Stimulated activated CD8-positive, alpha-beta memory T cell treated with anti-CD3 and anti-CD28 coated beads, Interleukin-4, amount 100 ng/mL, for 24 hours (primary cell): ENCODE data around the gene KAT8.
A peak's percentile ranks its signal among the peaks of the same experiment; 100 is the strongest.
"Not testable (repeated sequence)": the region's sequence is repeated elsewhere in the genome, so short reads cannot be mapped to it uniquely, and the experiment has no call there.

ENCODE experiments used
- DNase-seq: peaks from one replicate; pipeline ENCODE4 v3.0.0-alpha.2; 2020; ENCODE audit warnings: low read depth

The KAT8 gene

DNA sequence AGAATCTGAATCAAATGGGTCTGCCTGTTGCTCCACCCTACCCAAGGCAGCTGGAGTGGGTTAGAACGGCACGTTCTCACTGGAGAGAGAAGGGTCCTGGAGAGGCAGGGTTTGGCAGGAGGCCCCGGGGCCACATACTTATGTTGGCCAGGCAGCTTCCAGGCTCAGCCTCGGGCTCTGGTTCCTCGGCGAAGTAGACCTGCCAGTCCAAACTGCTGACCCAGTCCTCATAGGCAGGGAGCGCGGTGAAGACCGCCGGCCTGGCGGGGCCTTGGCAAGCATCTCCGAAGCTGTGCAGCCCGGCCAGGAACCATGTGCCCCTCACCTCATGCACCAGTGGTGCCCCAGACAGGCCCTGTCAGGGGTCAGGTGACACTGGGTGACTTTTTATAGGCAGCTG lies 33.5 kb upstream of the KAT8 start:
- no peak for DNase-seq

DNA sequence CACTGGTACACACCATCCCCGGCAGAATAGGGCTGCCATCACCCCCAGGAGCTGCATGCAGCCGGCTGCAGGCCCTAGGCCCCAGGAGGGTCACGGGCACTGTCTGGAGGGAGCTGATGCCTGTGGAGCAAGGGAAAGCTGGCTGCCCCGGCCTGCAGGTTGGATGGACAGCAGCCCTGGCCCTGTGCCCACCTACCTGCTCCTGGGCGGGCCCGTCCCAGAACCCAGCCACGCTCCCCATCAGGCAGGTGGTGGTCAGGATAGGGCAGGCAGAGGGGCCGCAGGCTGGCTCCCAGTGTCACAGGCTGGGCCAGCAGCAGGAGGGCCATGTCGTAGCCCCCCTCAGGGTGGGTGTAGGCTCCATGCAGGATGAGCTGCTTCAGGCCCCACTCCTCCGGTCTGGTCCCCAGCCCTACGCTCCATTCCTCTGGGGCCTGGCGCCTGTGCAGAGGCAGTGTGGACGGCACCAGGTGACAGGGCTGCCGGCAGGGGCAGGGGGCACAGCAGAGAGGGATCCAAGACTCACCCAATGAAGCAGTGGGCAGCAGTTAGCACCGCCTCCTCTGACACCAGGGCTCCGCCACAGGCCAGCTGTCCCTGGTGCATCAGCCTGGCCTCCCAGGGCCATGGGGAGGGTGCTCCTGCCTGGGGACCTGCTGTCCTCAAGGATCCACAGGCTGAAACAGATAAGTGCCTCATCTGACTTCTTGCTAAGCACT lies 32.7 kb upstream of the KAT8 start:
- DNase-seq: no peak

DNA sequence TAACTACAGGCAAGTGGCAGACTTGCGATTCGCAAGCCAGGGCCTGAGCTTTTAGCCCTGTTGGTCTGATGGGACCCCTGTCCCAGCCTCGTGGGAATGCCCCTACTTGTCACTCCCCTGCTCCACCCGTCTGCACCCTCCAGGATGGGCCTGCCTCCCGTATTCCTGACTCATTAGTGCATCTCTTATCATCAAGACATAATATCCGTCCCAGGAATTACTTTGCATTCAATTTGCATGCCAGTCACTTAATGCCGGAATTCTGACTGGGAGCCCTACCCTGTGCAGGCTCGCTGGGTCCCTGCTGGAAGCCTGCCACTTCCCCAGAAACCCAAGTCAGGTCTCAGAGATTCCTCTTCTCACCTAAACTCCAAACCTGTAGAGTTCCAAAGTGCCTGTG lies 32.1 kb upstream of the KAT8 start:
- no peak for DNase-seq

DNA sequence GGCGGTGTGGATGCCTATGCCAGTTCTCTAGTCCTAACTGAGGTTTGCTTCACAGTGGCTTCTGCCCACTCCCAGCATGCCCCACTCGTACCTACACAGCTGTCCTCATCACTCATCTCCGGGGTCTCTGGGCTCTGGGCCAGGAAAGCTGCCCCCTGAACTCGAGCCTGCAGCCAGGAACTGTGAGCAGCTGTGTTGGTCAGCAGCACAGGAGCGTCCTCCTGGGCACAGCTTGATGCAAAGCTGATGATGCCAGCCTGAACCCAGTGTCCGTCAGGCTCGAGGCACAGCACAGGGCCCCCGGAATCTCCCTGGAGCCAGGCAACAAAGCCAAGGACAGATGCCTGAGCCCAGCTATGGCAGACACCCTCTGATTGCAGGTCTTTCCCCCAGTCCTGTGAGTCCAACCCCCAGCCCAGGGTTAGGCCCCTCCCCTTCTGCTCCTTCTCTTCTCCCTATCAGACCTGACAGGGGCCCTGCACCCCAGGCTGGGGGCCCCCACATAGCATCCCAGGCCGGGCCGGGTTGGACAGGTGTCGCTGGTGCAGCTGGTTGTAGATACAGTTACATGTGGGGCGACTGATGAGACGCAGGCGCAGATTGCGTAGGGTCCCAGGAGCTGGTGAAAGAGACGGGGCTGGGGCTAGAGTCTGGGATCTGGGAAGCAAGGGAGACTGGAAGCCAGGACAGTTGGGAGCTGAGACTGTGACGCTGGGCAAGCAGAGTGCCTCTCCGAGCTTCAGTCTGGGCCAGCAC lies 31.4 kb upstream of the KAT8 start:
- no peak for DNase-seq

DNA sequence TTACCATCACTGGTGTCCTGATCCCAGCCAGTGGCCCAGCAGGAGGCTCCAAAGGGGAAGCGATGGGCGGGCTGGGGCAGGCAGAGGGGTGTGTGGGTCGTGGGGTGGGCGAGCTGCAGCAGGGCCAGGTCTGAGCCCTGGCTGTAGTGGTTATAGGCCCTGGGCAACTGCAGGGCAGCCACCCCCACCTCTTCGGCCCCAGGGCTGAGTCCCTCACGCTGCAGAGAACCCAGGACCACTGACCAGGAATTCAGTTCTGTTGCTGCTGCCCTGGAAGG lies 30.9 kb upstream of the KAT8 start:
- no peak for DNase-seq

DNA sequence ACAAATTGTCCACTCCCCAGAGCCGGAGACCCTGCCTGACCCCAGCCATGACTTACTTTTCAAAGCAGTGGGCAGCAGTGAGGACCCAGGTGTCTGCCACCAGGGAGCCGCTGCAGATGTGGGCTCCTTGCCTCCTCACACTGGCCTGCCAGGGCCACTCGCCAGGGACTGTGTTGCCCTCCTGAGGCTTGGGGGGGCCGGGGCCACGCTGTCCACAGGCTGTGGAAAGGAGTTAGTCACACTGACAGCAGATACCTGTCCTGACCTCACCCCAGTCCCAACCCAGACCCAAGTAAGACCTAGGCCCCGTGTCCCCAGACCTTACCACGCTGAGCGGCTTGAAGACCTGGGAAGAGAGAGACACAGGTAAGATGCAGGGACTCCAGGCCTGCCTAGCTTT lies 30.0 kb upstream of the KAT8 start:
- DNase-seq: no peak

DNA sequence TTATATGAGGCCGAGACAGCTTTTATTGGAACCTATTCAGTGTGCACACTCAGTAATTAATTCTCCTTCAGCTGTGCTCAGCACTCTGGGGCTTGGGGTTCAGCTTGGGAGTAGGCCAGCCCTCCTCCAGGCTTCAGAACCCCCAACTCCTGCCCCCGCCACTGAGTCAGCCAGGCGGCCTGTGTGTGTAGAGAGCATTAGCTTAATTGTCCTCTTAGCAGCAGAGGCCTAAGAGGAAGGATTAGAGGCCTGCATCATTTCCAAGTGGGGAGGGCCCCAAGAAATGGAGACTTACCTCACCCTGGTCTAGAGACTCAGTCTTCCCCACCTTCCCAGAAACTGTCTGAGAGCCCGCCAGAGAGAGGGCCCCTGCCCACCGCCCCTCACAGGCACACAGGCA lies 29.5 kb upstream of the KAT8 start:
- no peak for DNase-seq

DNA sequence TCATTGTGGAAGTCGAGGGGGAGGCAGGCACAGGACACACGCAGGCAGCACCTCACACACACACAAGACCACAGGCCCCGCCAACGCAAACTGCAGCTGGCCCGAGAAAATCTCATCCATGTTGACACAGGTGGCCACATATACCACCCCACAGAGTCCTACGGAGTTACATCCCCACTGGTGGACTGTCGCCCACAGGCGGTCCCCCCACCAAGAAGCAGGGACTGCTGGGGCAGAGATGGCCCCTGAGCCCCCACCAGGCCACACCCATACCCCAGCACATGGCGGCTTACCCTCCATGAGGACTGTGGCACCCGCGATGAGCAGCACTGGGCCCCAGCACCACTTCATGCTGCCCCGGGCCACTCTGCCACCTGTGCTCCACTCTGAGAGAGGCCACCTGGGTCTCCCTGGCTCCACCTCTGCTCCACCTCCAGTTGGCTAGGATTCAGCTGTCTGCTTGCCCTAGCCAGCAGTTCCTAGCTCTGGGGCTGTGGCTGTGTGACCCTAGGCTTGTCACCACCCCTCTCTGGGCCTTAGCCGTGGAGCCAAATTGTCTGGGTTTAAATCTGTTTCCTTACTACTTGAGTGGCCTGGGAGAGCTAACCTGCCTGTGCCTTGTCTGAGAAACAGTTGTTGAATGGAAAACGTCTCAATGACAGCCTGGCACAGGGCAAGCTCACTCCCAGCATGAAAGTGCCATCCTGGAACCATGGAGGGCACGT lies 28.8 kb upstream of the KAT8 start, which contains the start of gene PRSS53:
PRSS53 (minus strand) TSS at position 485 of the 725 bp plus-strand sequence; CDS start at position 351, 134 bp downstream.
- DNase-seq: no peak

DNA sequence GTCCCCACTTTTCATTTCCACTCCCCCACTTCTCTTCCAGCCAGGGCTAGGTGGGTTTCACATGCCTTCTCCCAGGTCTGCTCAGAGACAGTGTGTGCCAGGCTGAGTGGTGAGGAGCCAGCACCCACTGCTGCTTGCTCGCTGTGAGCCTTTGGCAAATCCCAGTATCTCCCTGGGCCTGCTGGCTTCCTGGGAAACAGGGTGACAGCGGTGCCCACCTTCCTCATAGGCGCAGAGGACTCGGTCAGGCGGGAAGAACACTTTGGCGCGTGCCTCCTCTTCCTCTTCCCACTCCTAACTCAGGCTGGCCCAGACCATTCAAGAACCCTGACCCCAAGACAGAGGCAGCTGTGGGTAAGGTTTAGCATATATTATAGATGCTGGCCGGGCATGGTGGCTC lies 28.3 kb upstream of the KAT8 start:
- no peak for DNase-seq

DNA sequence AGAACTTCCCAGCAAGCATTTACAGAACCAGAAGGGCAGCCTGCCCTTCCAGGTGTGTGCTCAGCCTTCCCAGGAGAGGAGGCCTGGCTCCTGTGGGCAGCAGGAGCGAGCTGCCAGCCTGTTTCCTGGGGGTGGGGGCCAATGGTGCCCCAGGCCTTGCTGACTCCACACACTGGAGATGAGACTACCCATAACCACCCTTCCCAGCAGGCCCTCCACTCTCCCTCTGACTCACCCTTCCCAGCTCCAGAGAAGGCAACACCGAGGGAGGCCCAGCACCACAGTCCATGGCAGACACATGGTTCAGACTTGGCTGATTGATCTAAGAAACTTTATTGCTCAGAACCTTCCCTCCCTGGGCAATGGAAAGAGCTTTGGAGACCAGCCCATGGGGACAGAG lies 26.9 kb upstream of the KAT8 start:
- no peak for DNase-seq

DNA sequence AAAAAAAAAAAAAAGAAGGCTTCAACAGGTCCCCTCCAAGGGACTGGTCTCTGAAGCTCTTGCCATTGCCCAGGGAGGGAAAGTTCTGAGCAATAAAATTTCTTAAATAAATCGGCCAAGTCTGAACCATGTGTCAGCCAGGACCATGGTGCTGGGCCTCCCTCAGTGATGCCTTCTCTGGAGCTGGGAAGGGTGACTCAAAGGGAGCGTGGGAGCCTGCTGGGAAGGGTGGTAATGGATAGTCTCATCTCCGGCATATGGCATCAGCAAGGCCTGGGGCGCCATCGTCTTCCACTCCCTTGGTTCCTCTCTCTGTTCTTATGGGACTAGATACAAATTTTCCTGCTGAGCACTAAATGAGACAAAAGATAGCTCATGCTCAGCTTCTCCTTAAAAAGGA lies 25.1 kb upstream of the KAT8 start:
- no peak for DNase-seq

DNA sequence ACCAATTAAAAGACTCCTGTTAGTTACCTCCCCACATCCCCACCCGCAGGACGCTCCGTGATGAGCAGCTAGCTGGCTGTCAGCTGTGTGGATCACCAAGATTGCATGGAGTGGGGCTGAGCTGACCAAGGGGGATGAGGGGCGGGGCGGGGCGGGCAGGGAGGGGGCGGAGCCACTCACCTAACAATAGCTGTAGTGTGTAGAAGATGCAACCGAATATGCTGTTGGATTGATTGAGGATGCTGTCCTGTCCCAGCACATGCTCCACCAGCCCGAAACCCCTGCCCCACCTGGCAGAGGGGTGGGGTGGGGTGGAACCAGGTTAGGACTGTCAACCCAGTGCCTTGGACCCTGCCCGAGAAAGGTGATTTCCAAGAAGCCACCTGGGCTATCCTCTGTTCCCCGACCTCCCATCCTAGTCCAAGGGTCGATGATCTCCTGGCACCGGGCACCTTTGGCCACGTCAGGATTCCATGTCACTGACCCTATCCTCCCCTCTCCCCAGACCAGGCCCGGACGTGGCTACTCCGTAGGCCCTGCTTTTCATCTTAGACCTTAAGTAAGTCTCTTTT lies 24.2 kb upstream of the KAT8 start:
- no peak for DNase-seq

DNA sequence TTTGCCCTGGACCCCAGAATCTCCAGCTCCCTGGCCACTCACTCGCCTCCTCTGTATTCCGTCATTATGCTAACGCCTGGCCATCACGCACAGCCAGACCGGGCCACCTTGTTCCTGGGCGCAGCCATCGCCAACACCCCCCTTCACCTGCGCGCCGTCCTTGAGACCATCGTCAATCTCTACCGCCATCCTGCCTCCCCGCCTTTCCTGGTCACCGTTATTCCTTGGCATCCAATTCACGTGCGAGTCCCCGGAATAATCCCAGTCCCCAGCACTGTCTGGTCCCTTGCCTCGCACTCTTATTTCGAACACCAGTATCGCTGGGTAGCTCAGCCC lies 23.4 kb upstream of the KAT8 start:
- no peak for DNase-seq

DNA sequence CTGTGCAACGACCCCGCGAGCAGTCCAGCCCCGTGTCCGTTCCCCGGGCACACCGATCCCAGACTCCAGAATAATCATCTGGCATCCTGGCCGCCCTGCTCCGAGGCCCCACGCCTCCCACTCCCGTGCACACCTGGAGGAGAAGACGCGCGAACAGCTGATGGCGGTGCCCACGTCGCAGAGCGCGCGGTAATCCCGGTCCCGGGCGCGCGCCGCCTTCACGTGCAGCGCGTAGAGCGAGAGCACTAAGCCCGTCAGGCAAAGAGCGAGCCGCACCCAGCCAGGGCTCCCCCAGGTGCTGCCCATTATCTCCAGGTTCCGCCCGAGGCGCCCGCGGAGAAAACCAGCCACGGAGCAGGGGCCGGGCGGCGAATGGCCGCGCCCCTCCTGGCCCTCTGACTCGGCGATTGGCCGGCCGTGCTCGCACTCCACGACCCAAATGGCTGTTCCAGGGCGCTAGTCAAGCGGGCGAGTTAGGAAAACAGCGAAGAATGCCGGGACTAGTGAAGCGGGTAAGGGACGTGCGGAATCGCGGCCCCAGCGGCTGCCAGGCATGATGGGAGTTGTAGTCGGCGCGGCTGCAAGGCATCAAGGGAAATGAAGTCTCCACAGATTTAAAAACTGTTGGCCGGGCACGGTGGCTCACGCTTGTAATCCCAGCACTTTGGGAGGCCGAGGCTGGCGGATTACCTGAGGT lies 22.9 kb upstream of the KAT8 start, which contains the start of gene VKORC1:
VKORC1 (minus strand) TSS at position 374 of the 697 bp plus-strand sequence; CDS start at position 306, 68 bp downstream.
- peak; percentile 83 for DNase-seq

DNA sequence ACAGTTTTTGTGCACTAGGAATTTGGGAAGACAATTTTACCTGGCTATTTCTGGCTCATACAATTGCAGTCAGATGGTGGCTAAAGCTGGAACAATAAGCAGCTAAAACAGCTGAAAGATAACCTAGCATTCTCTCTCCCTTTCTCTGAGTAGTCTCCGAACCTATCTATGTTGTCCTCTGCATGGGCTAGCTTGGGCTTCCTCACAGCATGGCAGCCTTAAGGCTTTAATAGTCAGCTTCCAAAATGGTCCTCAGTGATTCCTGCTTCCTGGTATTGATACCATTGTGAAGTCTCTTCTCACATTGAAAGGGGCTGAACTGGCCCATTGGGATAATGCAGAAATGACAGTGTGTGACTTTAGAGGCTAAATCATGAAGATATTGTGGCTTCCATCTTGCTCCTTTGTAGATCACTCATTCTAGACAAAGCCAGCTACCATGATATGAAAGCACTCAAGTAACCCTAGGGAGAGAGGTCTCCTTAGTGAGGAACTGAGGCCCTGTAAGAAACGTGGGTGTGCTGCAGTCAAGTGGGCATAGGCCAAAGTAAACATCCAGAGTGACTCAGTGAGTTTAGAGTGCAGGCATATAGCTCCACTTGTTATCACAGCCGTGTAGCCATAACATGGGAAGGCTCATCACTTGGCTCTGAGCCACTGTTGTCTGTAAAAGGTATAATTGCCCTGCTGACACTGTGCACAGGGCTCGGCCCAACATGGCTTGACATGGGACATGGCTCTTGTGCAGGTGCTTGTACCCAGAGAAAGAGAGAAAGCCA lies 17.4 kb upstream of the KAT8 start:
- no peak for DNase-seq

DNA sequence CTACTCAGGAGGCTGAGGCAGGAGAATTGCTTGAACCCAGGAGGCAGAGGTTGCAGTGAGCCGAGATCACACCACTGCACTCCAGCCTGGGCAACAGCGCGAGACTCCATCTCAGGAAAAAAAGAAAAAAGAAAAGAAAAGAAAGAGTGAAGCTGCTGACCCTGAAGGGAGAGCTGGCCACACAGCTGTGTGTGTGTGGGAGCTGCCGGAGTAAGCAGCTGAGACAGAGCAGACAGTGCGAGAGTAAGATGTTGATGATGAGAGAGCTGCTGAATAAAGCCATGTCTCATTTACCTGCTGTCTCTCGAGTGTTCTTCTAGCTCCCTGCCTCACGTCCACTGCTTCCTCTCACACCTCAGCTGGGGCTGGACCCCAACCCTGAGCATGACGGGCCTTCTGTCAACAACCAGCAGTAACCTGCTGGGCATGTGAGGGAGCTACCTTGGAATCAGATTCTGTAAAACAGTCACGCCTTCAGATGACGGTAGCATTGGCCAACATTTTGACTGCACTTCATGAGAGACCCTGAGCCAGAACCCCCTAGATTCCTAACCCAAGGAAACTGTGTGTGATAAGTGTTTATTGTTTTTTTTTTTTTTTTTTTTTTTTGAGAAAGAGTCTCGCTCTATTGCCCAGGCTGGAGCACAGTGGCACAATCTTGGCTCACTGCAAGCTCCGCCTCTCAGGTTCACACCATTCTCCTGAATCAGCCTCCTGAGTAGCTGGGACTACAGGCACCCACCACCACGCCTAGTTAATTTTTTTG lies 16.4 kb upstream of the KAT8 start:
- DNase-seq: not testable (repeated sequence)

DNA sequence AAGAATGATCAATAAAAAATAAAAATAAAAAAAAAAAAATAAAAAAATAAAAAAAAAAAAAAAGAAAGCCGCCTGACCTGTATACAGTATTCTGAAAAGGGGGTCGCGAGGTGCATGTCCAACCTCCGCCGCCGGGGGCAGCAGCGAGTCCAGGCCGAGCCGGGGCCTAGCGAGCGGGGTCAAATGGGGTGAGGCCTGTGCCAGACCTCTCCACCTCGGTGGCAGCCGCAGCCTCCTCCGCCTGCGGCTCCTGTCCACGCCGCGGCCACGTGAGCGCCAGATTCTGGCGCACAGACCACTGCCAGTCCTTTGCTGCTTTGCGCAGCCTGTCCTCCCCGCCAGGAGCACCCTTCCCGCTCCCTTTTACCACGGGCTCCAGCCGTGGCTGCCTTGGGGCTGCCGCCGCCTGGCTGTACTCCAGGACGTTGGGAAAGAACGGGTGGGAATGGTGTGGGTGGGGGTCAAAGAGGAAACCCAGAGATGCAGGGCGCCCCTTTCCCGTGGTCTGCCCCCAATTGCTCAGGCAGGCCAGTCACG lies 11.7 kb upstream of the KAT8 start:
- peak; percentile 77 for DNase-seq

DNA sequence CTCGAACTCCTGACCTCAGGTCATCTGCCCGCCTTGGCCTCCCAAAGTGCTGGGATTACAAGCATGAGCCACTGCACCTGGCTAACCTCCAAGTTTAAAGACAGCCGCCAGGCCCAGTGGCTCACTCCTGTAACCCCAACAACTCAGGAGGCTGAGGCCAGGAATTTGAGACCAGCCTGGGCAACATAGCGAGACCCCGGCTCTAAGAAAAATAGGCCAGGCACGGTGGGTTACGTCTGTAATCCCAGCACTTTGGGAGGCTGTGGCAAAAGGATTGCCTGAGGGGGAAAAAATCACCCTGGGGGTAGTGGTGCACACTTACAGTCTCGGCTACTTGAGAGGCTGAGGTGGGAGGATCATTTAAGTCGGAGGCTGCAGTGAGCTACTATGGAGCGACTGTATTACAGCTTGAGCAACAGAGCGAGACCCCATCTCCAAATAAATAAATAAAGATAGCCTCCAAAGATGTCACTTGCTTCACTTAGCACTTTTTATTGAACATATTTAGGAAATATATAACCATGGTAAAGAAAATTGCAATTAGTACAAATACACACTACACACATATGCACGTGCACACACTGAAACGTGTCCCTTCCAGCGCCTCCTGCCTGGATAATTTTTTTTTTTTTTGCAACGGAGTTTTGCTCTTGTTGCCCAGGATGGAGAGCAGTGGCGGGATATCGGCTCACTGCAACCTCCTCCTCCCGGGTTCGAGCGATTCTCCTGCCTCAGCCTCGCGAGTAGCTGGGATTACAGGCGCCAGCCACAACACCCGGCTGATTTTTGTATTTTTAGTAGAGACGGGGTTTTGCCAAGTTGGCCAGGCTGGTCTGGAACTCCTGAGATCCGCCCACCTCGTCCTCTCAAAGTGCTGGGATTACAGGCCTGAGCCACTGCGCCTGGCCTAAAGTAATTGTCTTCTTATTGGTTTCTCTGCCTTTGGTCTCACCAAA lies 10.7 kb upstream of the KAT8 start:
- no peak for DNase-seq

DNA sequence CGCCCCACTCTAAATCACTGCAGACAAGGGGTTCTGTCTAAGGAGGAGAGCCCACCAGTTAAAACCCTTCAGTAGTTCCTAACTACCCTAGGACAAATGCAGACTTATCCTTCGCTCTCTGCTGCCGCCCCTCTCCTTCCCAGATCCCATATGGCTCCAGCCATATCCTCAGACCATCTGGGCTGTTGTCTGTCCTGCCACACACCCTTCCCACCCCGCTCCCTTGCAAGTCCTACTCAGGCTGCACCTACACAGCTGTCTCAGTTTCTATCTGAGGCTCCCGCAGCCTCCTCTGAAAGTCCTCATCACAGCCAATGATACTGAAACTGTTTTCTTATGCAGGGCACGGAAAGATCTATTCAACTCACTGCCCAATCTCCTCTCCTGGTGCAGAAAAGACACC lies 10.0 kb upstream of the KAT8 start:
- DNase-seq: no peak
